DMS 273 treated with DMSO at 0.1 percent for 48 hours (cell line): ENCODE measurements around the gene OCIAD1.

Experiments
- DNase-seq: peaks from one replicate; lab custom pipeline; 2025; lab: John Stamatoyannopoulos, UW

The OCIAD1 gene

GRCh38 chr4:48891028-48891619 is 60.2 kb downstream of the OCIAD1 start:
- DNase-seq: no peak

DNA sequence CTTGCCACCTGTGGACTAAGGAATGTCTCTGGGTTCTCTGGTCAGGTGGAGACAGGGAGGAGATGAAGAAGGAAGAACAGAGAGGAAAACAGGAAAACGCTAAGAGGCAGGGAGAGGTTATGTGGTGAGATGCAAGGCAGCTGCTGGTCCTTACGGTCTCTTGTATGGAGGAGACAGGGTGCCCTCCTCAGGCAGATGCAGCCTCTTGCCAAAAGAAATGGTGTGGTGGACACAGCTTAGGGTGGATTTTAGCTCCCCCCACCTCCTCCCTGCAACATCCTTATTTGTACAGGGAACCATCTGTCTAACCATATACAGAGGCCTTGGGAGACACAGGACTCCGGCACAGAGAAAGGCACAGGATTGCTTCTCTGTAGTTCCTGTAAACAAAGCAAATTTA is 66.0 kb downstream of the OCIAD1 start:
- DNase-seq: no peak

DNA sequence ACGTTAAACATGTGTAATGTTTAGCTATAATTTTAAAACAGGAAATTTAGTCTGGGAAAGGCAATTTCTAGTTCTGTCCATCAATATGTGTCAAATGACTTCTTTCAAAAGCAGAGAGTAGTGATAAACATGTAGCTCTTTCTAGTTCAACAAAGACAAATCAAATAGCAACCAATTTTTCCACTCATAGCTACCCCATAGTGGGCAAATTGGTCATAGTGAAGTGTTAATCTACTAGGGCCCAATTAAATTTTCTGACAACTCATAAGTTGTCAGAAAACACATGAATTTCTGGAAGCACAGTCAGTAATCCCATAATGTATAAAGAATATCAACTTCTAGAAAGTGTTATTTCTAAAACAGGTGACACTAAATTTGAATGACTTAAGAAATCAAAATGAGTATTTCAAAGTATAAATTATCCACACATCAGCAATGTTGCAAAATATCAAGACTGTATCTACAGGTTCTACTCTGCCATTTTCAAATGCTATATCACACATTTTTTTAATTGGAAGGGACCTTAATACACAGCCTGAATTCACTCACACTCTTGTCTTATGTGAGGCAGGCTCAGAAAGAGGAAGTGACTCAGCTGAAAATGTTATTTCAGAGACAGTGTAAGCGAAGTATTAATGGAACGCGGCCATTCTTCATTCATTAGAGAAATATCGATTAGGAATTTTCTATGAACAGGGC is 68.0 kb downstream of the OCIAD1 start:
- no peak for DNase-seq

DNA sequence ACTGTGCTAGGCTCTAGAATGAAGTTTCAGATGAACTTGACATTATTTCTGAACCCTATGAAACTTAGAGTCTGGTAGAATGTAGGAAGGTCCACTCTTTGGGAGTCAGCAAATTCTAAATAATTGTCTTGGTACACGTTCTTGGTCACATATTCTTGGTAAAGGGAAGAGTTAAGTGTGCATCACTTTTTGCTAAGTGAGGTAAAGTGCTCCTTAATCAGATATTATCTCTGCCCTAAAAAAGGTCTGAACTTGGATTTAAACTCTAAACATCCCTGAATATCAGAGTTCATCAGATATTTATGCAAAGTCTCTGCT is 68.5 kb downstream of the OCIAD1 start:
- no peak for DNase-seq

DNA sequence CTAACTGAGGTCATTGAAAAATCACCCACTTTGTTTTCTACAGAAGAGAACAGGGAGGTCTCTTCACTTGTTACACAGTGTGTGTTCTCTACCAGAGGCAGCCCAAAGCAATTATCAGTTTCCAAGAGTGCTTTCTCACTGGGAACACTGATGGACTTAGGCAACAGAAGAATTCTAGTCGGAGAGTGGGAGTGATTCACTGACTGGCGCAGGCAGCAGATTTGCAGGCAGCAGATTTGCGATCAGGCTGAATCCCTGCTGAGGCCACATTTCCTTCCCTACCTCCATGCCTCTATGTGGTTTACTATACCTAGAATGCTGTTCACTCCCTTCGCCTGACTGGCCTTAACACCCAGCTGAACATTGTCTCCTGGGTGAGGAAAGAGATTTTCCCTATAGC is 69.1 kb downstream of the OCIAD1 start:
- DNase-seq: no peak

DNA sequence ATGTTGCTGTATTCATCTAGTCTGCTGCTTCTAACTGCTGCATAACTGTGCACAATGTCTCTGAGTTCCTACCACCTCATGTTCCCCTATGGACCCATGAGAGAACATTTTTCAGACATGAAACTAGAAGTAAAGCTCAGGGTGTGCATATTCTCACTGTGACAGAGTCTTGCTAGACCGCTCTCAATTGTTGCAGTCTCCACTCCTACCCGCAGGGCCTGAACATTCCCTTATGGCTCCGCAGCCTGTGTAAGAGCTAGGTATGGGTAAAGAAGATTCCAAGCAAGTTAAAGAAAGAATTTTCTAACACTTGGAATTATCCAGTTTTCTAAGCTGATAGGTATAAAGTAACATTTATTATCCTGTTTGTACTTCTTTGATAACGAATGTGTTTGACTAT is 70.3 kb downstream of the OCIAD1 start:
- DNase-seq: no peak

DNA sequence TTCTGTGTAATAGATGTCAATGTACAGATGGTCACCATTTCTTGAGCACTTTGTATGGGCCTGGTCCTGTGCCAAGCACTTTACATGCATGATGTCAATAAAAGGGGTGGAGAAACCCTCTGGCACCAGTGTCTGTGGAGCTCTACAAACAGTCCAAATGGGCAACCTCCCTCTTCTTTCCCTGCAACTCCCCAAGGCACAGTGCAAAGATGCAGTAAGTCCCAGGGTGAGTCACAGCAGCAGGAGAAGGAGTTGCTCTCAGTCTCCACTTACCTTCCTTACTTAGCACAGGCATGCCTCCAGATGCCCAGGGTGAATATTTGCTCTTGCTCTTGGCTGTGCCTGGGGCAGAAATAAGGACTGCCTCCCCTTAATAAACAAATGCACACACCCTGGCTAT is 71.4 kb downstream of the OCIAD1 start:
- DNase-seq: peak; percentile 77

DNA sequence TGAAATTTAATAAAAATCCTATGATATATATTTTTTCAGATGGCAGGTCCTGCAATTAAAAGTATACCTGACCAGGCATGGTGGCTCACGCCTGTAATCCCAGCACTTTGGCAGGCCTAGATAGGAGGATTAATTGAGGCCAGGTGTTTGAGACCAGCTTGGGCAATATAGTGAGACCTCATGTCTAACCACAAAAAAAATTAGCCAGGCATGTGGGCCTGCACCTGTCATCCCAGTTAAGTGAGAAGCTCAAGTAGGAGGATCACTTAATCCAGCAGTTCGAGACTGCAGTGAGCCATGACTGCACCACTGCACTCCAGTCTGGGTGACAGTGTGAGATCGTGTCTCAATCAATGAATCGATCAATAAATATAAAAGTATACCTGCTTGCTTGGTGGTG is 73.2 kb downstream of the OCIAD1 start:
- no peak for DNase-seq

- DNase-seq: no peak
Observed at GRCh38 chr4:48904541-48905142, 73.8 kb downstream of the OCIAD1 start.

DNA sequence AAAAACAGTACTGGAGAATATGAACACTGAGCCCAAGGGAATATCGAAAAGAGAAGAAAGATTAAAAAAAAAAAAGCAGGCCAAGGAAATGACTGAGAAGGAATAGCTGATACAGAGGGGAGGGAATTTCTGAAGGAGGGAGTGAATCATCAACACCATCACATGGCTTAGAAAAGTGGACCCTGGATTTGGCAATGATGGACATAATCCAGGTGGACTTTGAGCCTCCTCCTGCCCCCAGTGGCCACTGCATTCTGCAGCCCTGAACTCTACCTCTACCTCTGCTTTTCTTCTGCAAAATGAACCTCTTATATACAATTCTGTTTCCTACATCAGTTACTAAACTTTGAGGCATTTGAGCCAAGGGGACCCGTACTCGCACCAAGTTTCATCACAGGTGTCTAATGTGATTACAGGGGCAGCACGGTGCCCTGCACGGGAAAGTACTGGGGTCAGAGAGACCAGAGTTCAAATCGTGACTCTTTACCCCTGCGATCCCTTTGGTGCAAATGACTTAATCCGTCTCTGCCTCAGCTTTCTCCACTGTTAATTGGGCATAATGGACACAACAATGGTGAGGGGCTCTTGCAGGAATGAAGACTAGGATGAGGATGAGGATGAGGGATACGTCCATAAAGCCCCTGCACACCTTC is 74.6 kb downstream of the OCIAD1 start:
- DNase-seq: no peak

DNA sequence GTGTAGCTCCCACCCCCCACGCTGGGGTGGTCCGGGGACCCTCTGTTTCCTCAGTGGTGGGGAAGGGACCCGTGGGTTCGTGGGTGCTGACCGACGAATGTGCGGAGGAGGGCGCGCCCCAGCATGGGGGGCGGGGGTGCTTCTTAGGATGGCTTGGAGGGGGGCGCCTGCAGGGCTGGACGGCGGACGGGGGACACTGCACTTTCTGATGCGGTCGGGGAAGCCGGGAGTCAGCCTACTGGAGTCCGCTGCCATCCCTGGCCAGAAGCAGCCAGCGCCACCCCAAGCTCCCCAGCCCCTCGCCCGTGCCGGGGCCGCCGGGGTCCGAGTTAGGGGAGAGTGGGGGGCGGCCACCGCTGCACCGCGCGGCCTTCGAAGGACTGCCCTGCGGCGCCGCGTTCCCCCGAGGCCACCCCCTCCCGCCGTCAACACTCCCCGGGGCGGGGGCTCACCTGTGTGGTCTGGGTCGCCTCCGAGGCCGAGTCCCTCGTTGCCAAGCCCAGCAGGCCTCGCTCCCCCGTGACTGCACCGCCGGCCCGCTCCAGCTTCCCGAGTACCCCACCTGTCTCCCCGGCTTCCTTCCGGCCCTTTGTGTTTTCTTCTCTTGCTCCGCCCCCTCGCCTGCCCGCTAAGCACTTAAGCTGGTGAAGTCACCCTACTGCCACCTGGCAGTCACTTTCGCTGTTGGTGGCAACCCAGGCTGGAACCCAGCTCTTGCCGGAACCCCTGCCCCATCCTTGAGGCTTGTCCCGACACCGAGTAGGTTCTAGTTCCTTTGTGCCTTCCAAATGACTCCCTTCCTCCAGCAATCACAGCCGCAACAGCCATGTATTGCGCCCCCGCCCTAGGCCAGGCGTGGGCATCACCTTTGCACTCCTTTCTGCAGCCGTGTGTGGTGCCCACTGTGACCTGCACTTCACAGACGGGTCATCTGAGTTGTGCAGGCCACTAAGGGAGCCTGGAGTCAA is 75.6 kb downstream of the OCIAD1 start, which contains the start of gene OCIAD2:
TSS of gene OCIAD2 (minus strand) at position 569 of the 968 bp plus-strand sequence. CDS start 2,225 bp downstream, outside the sequence.
- peak; percentile 24 for DNase-seq

- DNase-seq: no peak
Observed at GRCh38 chr4:48907706-48908477, 77.0 kb downstream of the OCIAD1 start.

DNA sequence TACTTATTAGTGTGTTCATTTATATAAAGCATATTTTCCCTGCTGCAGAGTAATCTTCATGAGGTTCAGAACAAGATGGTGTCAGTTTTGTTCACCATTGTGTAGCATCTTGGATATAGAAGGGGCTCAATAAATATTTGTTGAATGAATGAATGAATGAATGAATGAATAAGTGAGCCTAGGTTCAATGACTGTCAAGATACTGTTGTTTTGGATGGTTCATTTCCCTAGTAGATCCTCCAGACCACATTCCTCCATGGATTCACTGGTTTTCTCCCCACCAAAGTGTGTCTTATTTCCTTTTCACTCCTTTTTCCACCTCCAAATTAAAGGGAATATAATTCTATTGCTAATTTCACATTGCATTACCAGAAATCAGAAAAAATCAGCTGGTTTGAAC is 77.8 kb downstream of the OCIAD1 start:
- no peak for DNase-seq

GRCh38 chr4:48909697-48910096 is 78.8 kb downstream of the OCIAD1 start:
- no peak for DNase-seq

- DNase-seq: no peak
Observed at GRCh38 chr4:48910511-48910910, 79.6 kb downstream of the OCIAD1 start.
